ENCODE results near the gene POLR1H.

Gene POLR1H

DNA sequence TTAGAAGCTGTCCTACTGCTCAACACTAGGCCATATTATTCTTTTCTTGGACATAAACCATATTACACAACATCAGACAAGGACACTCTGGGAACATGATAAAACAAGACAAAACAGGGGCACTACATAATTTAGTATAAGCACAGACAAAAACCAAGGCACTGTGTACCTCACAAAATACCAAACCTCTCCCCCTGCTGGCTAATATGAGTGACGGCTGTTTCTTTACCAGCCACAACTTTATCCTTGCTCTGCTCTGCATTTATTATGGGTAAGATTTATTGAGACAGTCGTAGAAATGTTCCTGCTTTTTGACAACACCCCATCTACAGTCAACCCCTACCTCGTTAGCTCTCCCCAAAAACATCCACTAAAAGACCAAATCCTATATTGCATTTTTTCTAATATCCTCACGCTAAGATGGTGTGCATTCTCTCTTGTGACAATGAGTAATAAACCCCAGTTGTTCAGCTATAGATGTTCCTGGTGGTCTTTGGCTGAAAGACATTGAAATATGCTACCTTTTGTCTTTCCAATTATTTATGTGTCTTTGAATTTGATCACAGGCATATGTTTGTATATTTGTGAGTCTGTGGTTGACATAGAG, 23.8 kb upstream of the POLR1H start:
- Histone ChIP-seq H3K4me1 (ENCODE audit: control insufficient read depth, insufficient read depth, low read length) (peaks cover 28% of the 10 kb centered on the region), H3K9me3 (ENCODE audit: control insufficient read depth, low read length) (no peaks in the 10 kb centered on the region), H3K9ac (ENCODE audit: low read length) (peak overlapping the region; percentile 44), H3K27me3 (replicated peaks; ENCODE audit: control insufficient read depth, insufficient read depth, low read length) (no peaks in the 10 kb centered on the region), H3K36me3 (ENCODE audit: control insufficient read depth, insufficient read depth, low read length, severe bottlenecking) (no peaks in the 10 kb centered on the region), H3K4me3 (ENCODE audit: low read length) (no peak overlapping the region)
- peak; percentile 65 for DNase-seq (ENCODE audit: low read depth)

GRCh38 chr6:30041221-30041620, 19.8 kb upstream of the POLR1H start:
- Histone ChIP-seq H3K4me3 (ENCODE audit: low read length) (no peak overlapping the region), H3K27me3 (replicated peaks; ENCODE audit: control insufficient read depth, insufficient read depth, low read length) (no peaks in the 10 kb centered on the region), H3K9ac (ENCODE audit: low read length) (no peak overlapping the region), H3K9me3 (ENCODE audit: control insufficient read depth, low read length) (no peaks in the 10 kb centered on the region), H3K36me3 (ENCODE audit: control insufficient read depth, insufficient read depth, low read length, severe bottlenecking) (no peaks in the 10 kb centered on the region), H3K4me1 (ENCODE audit: control insufficient read depth, insufficient read depth, low read length) (peaks cover 24% of the 10 kb centered on the region)
- no peak for DNase-seq (ENCODE audit: low read depth)

DNA sequence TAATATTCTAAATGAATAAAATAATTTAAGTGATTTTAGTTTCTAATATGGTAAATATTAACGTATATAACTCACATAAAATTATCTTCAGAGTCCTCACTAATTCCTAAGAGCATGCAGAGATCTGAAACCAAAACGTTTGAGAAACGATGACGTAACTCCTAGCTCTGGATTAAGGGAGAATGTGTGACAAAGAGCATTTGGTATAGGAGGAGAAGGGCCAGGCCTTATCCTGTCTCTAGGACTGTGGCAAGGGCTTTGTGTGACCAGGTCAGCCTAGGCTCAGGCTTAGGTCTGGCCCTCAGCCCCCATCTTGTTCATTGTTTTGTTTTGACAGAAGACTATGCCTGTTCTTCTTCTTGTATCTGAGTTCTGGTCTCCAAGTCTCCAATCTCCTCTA, 19.2 kb upstream of the POLR1H start:
- no peaks in the 10 kb centered on the region for H3K9me3 ChIP-seq (ENCODE audit: control insufficient read depth, low read length)
- peak overlapping the region; percentile 9 for H3K9ac ChIP-seq (ENCODE audit: low read length)
- H3K36me3 ChIP-seq (ENCODE audit: control insufficient read depth, insufficient read depth, low read length, severe bottlenecking): no peaks in the 10 kb centered on the region
- peak; percentile 7 for DNase-seq (ENCODE audit: low read depth)
- H3K27me3 ChIP-seq (replicated peaks; ENCODE audit: control insufficient read depth, insufficient read depth, low read length): no peaks in the 10 kb centered on the region
- H3K4me1 ChIP-seq (ENCODE audit: control insufficient read depth, insufficient read depth, low read length): peaks cover 22% of the 10 kb centered on the region
- H3K4me3 ChIP-seq (ENCODE audit: low read length): no peak overlapping the region

DNA sequence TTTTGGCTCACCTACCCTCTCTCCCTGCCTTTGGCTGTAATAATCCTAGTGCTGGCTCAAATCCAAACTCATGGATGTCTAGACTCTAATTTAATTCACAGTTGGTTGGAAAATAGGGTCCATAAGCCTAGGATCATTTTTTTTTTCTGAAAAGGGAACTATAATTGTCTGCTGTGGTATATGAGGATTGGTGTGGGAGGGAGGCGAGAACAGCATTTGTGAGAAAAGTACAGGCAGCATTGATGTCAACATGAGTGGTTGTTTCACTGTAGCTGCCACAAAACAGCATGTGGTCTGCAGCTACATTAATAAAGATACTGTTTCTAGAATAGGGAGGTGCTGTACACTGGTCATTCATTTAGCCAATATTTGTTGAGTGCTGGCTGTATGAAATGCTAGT, 18.6 kb upstream of the POLR1H start:
- no peaks in the 10 kb centered on the region for H3K36me3 ChIP-seq (ENCODE audit: control insufficient read depth, insufficient read depth, low read length, severe bottlenecking)
- H3K27me3 ChIP-seq (replicated peaks; ENCODE audit: control insufficient read depth, insufficient read depth, low read length): no peaks in the 10 kb centered on the region
- H3K4me3 ChIP-seq (ENCODE audit: low read length): no peak overlapping the region
- no peaks in the 10 kb centered on the region for H3K9me3 ChIP-seq (ENCODE audit: control insufficient read depth, low read length)
- peak overlapping the region; percentile 9 for H3K9ac ChIP-seq (ENCODE audit: low read length)
- H3K4me1 ChIP-seq (ENCODE audit: control insufficient read depth, insufficient read depth, low read length): peaks cover 15% of the 10 kb centered on the region
- no peak for DNase-seq (ENCODE audit: low read depth)

GRCh38 chr6:30042914-30043313, 18.2 kb upstream of the POLR1H start:
- Histone ChIP-seq H3K9ac (ENCODE audit: low read length) (no peak overlapping the region), H3K36me3 (ENCODE audit: control insufficient read depth, insufficient read depth, low read length, severe bottlenecking) (no peaks in the 10 kb centered on the region), H3K4me1 (ENCODE audit: control insufficient read depth, insufficient read depth, low read length) (peaks cover 15% of the 10 kb centered on the region), H3K9me3 (ENCODE audit: control insufficient read depth, low read length) (no peaks in the 10 kb centered on the region), H3K27me3 (replicated peaks; ENCODE audit: control insufficient read depth, insufficient read depth, low read length) (no peaks in the 10 kb centered on the region), H3K4me3 (ENCODE audit: low read length) (no peak overlapping the region)
- no peak for DNase-seq (ENCODE audit: low read depth)

- Histone ChIP-seq H3K36me3 (ENCODE audit: control insufficient read depth, insufficient read depth, low read length, severe bottlenecking) (no peaks in the 10 kb centered on the region), H3K27me3 (replicated peaks; ENCODE audit: control insufficient read depth, insufficient read depth, low read length) (no peaks in the 10 kb centered on the region), H3K9me3 (ENCODE audit: control insufficient read depth, low read length) (no peaks in the 10 kb centered on the region), H3K9ac (ENCODE audit: low read length) (no peak overlapping the region), H3K4me1 (ENCODE audit: control insufficient read depth, insufficient read depth, low read length) (peaks cover 15% of the 10 kb centered on the region), H3K4me3 (ENCODE audit: low read length) (no peak overlapping the region)
- no peak for DNase-seq (ENCODE audit: low read depth)
Measured at GRCh38 chr6:30043744-30044143, 17.3 kb upstream of the POLR1H start.

DNA sequence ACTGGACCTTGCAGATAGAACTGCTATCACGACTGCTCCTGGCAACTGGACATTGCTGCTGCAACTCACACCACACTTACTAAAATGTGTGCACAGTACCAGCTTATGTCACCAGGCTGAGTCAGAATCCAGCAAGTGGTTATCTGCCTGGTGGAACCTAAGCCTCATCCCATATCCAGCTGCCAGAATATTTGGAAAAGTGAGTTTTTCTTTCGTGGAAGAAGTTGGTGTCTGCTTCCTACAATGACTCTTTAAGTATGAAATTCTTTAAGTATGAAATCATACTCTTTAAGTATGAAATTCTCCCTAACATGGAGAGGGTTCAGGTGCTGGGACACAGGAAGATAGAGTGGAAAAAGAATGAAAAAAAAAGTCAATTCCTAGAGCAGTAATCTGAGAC, 16.4 kb upstream of the POLR1H start:
- Histone ChIP-seq H3K9me3 (ENCODE audit: control insufficient read depth, low read length) (no peaks in the 10 kb centered on the region), H3K36me3 (ENCODE audit: control insufficient read depth, insufficient read depth, low read length, severe bottlenecking) (no peaks in the 10 kb centered on the region)
- DNase-seq (ENCODE audit: low read depth): peak; percentile 41

DNA sequence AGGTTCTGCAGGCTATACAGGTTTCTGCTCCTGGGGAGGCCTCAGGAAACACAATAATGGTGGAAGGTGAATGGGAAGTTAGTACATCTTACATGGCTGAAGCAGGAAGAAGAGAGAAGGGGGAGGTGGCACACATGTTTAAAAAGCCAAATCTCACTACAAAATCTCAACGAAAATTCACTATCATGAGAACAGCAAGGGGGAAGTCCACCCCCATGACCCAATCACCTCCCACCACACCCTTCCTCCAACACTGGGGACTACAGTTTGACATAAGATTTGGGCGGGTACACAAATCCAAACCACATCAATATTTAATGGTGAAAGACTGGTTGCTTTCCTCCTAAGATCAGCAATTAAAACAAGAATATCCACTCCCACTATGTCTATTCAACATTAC, 13.8 kb upstream of the POLR1H start:
- Histone ChIP-seq H3K9ac (ENCODE audit: low read length) (no peak overlapping the region), H3K4me1 (ENCODE audit: control insufficient read depth, insufficient read depth, low read length) (peaks cover 11% of the 10 kb centered on the region), H3K27me3 (replicated peaks; ENCODE audit: control insufficient read depth, insufficient read depth, low read length) (no peaks in the 10 kb centered on the region), H3K36me3 (ENCODE audit: control insufficient read depth, insufficient read depth, low read length, severe bottlenecking) (no peaks in the 10 kb centered on the region), H3K4me3 (ENCODE audit: low read length) (no peak overlapping the region), H3K9me3 (ENCODE audit: control insufficient read depth, low read length) (no peaks in the 10 kb centered on the region)
- no peak for DNase-seq (ENCODE audit: low read depth)

More for the DNA sequence above, 16.4 kb upstream of the POLR1H start:
- Histone ChIP-seq H3K9ac (ENCODE audit: low read length) (no peak overlapping the region), H3K27me3 (replicated peaks; ENCODE audit: control insufficient read depth, insufficient read depth, low read length) (no peaks in the 10 kb centered on the region), H3K4me1 (ENCODE audit: control insufficient read depth, insufficient read depth, low read length) (peaks cover 15% of the 10 kb centered on the region), H3K4me3 (ENCODE audit: low read length) (no peak overlapping the region)

GRCh38 chr6:30053682-30054081, 7.4 kb upstream of the POLR1H start:
- peaks cover 4% of the 10 kb centered on the region for H3K4me1 ChIP-seq (ENCODE audit: control insufficient read depth, insufficient read depth, low read length)
- H3K9ac ChIP-seq (ENCODE audit: low read length): no peak overlapping the region
- H3K4me3 ChIP-seq (ENCODE audit: low read length): no peak overlapping the region
- no peak for DNase-seq (ENCODE audit: low read depth)
- H3K27me3 ChIP-seq (replicated peaks; ENCODE audit: control insufficient read depth, insufficient read depth, low read length): no peaks in the 10 kb centered on the region
- peaks cover 19% of the 10 kb centered on the region for H3K36me3 ChIP-seq (ENCODE audit: control insufficient read depth, insufficient read depth, low read length, severe bottlenecking)
- no peaks in the 10 kb centered on the region for H3K9me3 ChIP-seq (ENCODE audit: control insufficient read depth, low read length)

DNA sequence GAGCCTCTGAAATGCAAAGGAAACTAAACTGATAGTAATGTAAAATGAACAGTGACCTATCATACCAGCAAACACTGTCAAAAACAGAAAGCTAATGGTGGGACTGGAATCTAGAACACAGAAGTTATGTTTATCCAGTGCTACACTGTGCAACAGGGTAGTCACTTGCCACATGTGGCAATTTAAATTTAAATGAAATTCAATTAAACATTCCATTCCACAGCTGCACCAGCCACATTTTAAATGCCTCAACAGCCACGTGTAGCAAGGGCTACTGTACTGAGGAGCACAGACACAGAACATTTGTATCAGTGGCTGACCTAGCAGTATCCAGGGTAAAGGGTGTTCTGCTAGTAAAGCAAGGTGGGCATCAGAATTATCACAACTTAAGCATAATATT, 5.6 kb upstream of the POLR1H start:
- Histone ChIP-seq H3K4me1 (ENCODE audit: control insufficient read depth, insufficient read depth, low read length) (peaks cover 15% of the 10 kb centered on the region), H3K27me3 (replicated peaks; ENCODE audit: control insufficient read depth, insufficient read depth, low read length) (no peaks in the 10 kb centered on the region), H3K4me3 (ENCODE audit: low read length) (no peak overlapping the region), H3K36me3 (ENCODE audit: control insufficient read depth, insufficient read depth, low read length, severe bottlenecking) (peaks cover 19% of the 10 kb centered on the region), H3K9me3 (ENCODE audit: control insufficient read depth, low read length) (no peaks in the 10 kb centered on the region), H3K9ac (ENCODE audit: low read length) (no peak overlapping the region)
- DNase-seq (ENCODE audit: low read depth): no peak

GRCh38 chr6:30060606-30061091, 416 bp upstream of the POLR1H start:
- Histone ChIP-seq H3K4me3 (ENCODE audit: low read length) (peak overlapping the region; percentile 97), H3K4me1 (ENCODE audit: control insufficient read depth, insufficient read depth, low read length) (peaks cover 17% of the 10 kb centered on the region), H3K36me3 (ENCODE audit: control insufficient read depth, insufficient read depth, low read length, severe bottlenecking) (peaks cover 24% of the 10 kb centered on the region), H3K9me3 (ENCODE audit: control insufficient read depth, low read length) (no peaks in the 10 kb centered on the region), H3K9ac (ENCODE audit: low read length) (peak overlapping the region; percentile 97), H3K27me3 (replicated peaks; ENCODE audit: control insufficient read depth, insufficient read depth, low read length) (no peaks in the 10 kb centered on the region)
- DNase-seq (ENCODE audit: low read depth): peak; percentile 77

Measured in adipocyte (in vitro differentiated cells).